HG03521 (cell line): ENCODE measurements around the gene EEF1E1.

Experiments
- ATAC-seq: cut with Tn5 transposase; IDR thresholded peaks from one replicate; pipeline ENCODE4 v1.9.1; 2021; ENCODE audit warnings: mild to moderate bottlenecking, moderate library complexity; ENCODE audit not compliant: unreplicated experiment

Gene EEF1E1

GRCh38 chr6:8102122-8102958 is at the start of gene EEF1E1:
Gene EEF1E1, minus strand, starts transcription at chr6:8102548. Its CDS starts 27 bp downstream, at chr6:8102521.
- peak; percentile 100 for ATAC-seq

GRCh38 chr6:8149350-8149749 is 47.0 kb upstream of the EEF1E1 start:
- ATAC-seq = no peak

- ATAC-seq = no peak
Observed at GRCh38 chr6:8143945-8144344, 41.6 kb upstream of the EEF1E1 start.

- no peak for ATAC-seq
Observed at GRCh38 chr6:8139451-8139850, 37.1 kb upstream of the EEF1E1 start.

- no peak for ATAC-seq
Observed at GRCh38 chr6:8137529-8137939, 35.2 kb upstream of the EEF1E1 start.

- ATAC-seq = no peak
Observed at GRCh38 chr6:8135276-8135675, 32.9 kb upstream of the EEF1E1 start.

GRCh38 chr6:8132130-8132529 is 29.8 kb upstream of the EEF1E1 start:
- ATAC-seq = no peak

GRCh38 chr6:8131265-8131897 is 29.0 kb upstream of the EEF1E1 start:
- ATAC-seq = peak; percentile 78

GRCh38 chr6:8130399-8130798 is 28.1 kb upstream of the EEF1E1 start:
- ATAC-seq = no peak

GRCh38 chr6:8123236-8123635 is 20.9 kb upstream of the EEF1E1 start:
- no peak for ATAC-seq

GRCh38 chr6:8114956-8115355 is 12.6 kb upstream of the EEF1E1 start:
- no peak for ATAC-seq

GRCh38 chr6:8113131-8113654 is 10.8 kb upstream of the EEF1E1 start:
- no peak for ATAC-seq

- ATAC-seq = no peak
Observed at GRCh38 chr6:8110725-8111124, 8.4 kb upstream of the EEF1E1 start.

- ATAC-seq = no peak
Observed at GRCh38 chr6:8110117-8110721, 7.9 kb upstream of the EEF1E1 start.

- ATAC-seq = no peak
Observed at GRCh38 chr6:8108759-8109539, 6.6 kb upstream of the EEF1E1 start.

GRCh38 chr6:8108031-8108660 is 5.8 kb upstream of the EEF1E1 start:
- no peak for ATAC-seq

- no peak for ATAC-seq
Observed at GRCh38 chr6:8105791-8106190, 3.4 kb upstream of the EEF1E1 start.

GRCh38 chr6:8103726-8104125 is 1.4 kb upstream of the EEF1E1 start:
- no peak for ATAC-seq

GRCh38 chr6:8100159-8100854 is 2.0 kb downstream of the EEF1E1 start:
- no peak for ATAC-seq

- no peak for ATAC-seq
Observed at GRCh38 chr6:8090650-8091049, 11.7 kb downstream of the EEF1E1 start.
